Neural progenitor cell (in vitro differentiated cells): Measurements from ENCODE around the gene CSDE1.

Source experiments
- EZH2phosphoT487 ChIP-seq: fragments of 200-600 bp; sonication (generic); IDR thresholded peaks from 2 replicates; pipeline ENCODE4 v1.6.1; 2017; ENCODE audit warnings: antibody characterized with exemption
- TF ChIP-seq, protein P1 (sequence below): fragments of 200-600 bp; sonication (generic); IDR thresholded peaks from 2 replicates; pipeline ENCODE4 v1.5.1; 2017; ENCODE audit warnings: antibody characterized with exemption, mild to moderate bottlenecking

DNA sequence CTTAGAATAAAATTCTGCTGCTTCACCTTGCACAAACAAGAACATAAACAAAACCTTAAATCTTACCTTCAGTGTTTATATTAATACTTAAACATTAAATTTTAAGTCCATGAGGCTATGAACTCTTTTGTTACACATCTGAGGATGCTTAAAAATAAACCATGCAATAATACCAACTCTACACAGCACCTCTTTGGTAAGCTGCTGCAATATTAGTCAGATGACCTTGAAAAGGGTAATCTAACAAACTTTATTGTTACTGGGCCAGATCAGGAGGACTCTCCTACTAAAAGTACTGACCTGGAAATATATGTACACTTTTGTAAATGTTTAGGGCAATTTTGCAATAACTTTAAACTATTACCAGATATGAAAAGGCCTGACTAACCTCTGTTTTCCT lies 21.9 kb upstream of the CSDE1 start:
- no peak for TF ChIP-seq EZH2phosphoT487
- TF ChIP-seq, protein P1, sequence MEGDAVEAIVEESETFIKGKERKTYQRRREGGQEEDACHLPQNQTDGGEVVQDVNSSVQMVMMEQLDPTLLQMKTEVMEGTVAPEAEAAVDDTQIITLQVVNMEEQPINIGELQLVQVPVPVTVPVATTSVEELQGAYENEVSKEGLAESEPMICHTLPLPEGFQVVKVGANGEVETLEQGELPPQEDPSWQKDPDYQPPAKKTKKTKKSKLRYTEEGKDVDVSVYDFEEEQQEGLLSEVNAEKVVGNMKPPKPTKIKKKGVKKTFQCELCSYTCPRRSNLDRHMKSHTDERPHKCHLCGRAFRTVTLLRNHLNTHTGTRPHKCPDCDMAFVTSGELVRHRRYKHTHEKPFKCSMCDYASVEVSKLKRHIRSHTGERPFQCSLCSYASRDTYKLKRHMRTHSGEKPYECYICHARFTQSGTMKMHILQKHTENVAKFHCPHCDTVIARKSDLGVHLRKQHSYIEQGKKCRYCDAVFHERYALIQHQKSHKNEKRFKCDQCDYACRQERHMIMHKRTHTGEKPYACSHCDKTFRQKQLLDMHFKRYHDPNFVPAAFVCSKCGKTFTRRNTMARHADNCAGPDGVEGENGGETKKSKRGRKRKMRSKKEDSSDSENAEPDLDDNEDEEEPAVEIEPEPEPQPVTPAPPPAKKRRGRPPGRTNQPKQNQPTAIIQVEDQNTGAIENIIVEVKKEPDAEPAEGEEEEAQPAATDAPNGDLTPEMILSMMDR = no peak
